GM10847 (cell line): ENCODE data around the gene ADGRV1.

Experiments used
- POLR2A ChIP-seq: IDR thresholded peaks from 2 replicates; pipeline ENCODE4 v1.6.1; 2011; ENCODE audit not compliant: insufficient read length; ENCODE audit errors: extremely low read depth

ADGRV1 gene

GRCh38 chr5:90628492-90628891 is 69.9 kb downstream of the ADGRV1 start:
- TF ChIP-seq POLR2A = no peak

DNA sequence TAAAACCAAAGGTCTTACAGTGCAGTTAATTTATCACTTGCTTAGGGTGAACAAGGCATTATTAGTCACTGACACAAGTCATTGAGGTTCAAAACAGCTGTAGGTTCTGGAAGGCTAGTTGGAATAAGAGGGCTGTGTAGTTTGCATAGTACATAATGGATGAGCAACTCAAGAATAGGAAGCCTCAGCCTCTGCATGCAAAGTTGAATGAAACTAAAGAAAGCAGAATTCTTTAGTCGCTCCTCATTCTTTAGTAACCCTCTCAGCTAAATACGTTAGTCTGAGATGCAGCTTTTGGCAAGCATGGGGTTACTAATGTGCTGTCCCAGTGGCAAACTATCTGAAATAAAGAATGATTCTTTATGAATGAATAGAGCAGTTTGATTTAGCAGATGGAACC is 74.2 kb downstream of the ADGRV1 start:
- TF ChIP-seq POLR2A = no peak

DNA sequence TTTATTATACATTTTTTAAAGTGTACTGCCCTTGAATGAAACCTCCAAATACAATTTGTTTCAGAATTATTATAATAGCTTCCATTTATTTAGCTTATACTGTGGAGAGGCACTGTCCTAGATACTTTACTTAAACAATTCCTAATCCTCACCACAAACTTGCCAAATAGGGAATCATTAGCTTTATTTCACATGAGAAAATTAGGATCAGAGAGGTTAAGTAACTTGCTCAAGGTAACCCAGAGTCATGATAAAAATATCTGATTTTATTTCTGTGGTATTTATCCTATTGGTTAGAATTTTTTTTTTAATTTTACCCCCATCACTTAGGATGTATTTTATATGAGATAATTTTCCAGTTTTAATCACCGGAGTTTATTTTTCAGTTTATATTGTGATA is 78.4 kb downstream of the ADGRV1 start:
- TF ChIP-seq POLR2A = no peak

GRCh38 chr5:90637731-90638130 is 79.1 kb downstream of the ADGRV1 start:
- TF ChIP-seq POLR2A = no peak

- TF ChIP-seq POLR2A = no peak
Observed at GRCh38 chr5:90638878-90639277, 80.3 kb downstream of the ADGRV1 start.

DNA sequence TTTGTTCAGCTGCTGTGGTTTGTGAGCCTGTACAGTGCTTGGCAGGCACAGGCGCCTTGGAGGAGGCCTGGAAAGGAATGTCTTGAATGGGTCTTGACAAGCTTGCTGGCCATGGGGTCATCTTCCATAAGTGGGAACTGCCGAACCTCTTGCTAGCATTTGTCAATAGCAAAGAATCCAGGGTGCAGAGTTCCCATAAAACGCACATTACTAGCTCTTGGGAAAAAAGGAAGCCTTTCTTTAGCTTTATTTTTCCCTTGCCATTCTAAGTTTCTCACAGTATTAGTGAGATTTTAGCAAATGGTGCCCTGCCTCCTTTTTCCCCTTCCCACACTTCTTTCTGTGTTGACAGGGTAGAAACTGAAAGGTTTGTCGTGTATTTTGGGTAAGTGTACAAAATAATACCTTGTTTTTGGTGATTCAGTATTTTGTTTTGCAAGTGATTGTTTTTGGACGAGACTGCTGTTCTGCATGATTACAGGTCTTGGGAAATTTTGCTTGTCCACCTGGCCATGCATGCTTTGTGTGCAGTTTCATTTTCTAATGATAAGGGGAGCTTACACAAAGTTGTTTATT is 82.0 kb downstream of the ADGRV1 start:
- TF ChIP-seq POLR2A = no peak

GRCh38 chr5:90641528-90641927 is 82.9 kb downstream of the ADGRV1 start:
- no peak for TF ChIP-seq POLR2A

DNA sequence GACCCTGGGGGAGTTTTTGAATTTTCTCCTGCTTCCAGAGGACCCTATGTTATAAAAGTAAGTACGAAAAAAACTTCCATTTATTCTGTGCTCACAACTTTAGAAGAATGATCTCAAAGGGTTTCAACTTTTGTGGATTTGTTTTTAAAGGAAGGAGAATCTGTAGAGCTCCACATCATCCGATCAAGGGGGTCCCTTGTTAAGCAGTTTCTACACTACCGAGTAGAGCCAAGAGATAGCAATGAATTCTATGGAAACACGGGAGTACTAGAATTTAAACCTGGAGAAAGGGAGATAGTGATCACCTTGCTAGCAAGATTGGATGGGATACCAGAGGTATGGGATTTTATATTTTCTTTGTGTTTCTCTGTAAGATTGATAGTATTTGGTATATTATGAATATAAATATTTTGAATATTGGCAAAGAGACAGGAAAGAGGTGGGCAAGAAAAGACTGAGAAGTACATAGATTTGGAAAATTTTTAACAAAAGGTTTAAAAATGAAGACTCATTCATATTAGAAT is 84.2 kb downstream of the ADGRV1 start:
- no peak for TF ChIP-seq POLR2A

- no peak for TF ChIP-seq POLR2A
Observed at GRCh38 chr5:90644132-90644531, 85.5 kb downstream of the ADGRV1 start.

DNA sequence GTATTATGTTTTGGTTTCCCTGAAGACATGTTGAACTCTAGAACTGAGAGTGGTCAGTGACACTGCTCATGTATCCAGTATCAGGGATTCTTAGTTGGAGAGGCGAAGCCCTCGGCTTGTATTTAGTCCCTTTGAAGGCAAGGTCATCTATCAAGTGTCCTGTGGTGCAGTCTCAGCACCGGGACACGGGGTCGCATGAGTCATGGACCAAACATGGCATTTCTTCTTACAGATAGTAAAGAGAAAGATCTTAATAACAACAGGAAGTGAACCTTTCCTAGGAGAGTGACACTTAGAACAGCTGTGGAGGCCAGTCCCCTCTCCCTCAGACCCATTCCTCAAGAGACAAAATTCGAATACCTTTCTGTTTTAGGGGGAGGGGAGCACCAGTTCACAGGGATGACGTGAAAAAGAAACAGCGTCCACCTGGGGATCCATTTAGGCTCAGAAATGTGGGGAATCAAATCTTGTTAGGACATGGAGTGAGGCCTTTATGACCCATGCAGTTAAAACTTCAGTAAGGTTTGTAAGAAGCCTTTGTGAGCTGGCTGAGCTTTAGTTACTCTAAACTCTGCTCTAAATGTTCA is 86.5 kb downstream of the ADGRV1 start:
- TF ChIP-seq POLR2A = no peak

DNA sequence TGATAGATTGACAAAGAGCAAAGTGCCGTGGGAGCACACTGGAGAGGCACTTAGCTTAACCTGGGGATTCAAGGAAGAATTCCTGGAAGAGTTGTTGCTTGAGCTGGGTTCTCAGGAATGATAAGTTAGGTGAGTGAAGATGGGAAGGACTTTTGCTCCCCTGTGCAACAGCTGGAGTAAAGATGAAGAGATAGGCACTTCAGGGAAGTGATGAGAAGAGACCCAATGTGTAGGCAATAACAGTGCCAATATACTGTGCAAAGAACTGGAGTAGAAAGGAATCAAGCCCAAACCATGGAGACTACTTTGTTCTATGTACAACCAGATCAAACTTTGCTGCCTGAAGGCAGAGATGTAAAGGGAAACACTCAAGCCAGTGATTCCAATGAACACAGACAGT is 92.2 kb downstream of the ADGRV1 start:
- TF ChIP-seq POLR2A = no peak

DNA sequence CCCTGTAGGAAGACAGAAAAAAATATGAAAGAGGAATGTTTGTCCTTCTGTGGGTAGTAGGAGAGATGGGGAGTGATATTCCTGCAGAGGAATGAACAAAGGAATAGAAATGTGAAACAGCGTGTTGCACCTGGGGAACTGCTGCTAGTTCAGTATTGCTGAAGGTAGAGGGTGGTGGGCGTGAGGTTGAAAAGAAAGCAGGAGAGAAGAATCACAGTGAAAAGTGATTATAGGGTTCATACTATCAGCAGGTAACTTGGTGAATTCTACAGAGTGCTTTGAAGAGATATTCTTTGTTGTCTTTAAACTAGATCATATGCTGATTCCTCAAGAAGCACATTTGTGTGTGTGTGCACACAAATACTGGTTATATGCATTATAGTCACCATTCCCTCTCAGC is 95.6 kb downstream of the ADGRV1 start:
- no peak for TF ChIP-seq POLR2A

- no peak for TF ChIP-seq POLR2A
Observed at GRCh38 chr5:90655423-90655822, 96.8 kb downstream of the ADGRV1 start.

DNA sequence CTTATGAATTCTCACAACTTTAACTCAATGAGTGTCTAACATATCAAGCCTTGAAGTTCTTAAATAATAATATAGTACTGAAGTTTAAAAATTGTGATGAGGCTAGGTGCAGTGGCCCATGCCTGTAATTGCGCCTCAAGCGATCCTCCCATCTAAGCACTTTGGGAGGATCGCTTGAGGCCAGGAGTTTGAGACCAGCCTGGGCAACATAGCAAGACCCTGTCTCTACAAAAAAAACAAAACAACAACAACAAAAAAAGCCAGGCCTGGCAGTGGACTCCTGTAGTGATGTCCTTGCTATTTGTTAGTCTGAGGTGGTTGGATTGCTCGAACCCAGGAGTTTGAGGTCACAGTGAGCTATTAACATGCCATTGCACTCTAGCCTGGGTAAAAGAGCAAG is 98.4 kb downstream of the ADGRV1 start:
- TF ChIP-seq POLR2A = no peak

DNA sequence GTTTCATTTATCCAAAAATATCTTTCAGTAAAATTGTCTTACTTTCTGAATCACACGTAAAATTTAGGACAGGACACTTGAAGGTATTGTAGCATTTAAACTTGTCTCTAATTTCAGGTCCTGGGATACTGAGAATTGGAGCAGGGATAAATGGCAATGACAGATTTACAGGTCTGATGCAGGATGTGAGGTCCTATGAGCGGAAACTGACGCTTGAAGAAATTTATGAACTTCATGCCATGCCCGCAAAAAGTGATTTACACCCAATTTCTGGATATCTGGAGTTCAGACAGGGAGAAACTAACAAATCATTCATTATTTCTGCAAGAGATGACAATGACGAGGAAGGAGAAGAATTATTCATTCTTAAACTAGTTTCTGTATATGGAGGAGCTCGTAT is 99.2 kb downstream of the ADGRV1 start:
- no peak for TF ChIP-seq POLR2A

DNA sequence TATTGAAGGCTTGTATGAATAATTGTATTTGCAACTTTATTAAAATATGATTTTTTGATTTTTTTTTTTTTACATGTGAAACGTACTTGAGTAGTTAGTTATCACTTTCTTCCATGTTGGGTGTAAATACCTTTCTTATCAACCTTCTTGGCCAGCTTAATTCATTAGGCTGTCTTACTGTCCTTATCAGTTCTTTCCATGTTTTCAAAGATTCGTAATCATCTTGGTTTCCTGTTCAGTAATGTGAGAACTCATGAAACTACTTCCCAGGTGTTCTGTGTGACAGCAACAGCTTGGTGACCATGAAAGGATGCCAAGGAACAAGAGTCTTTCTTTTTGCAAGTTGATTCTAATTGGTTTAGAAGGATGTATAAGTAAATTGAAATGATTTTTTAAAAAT is 100.0 kb downstream of the ADGRV1 start:
- TF ChIP-seq POLR2A = no peak

DNA sequence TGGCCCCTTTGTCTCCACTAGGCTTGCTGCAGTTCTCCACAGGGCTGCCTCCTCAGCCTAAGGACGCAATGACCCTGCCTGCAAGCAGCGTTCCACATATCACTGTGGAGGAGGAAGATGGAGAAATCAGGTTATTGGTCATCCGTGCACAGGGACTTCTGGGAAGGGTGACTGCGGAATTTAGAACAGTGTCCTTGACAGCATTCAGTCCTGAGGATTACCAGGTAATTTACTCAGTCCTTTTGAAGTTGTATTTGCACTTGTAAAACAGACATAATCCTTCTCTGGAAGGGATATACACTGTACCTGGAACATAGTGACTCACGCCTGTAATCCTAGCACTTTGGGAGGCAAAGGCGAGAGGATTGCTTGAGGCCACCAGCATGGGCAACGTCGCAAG is 116.6 kb downstream of the ADGRV1 start:
- TF ChIP-seq POLR2A = no peak

DNA sequence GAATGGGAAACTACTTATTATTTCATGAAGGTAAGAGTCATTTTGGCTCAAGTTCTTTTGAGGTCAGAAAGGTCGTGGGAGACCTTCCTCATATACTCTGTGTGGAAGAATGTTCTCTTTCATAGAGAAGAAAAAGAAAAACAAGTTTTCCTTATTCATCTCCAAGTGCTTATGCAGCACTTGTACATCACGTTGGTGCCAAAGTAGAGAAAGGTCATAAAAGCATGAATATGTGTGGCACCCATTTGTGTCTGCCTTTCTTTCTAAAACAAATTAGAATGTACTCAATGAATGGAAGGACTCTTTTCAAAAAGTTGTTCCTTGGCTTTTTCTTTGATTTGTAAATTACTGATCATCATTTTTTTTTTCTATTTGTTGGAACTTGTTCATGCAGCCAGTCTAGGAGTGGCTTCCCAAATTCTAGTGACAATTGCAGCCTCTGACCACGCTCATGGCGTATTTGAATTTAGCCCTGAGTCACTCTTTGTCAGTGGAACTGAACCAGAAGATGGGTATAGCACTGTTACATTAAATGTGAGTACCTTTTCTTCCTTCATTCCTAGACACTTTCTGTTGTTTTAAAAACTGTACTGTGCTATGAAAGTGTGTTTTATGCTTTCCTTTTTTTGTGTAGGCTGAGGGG is 122.4 kb downstream of the ADGRV1 start:
- TF ChIP-seq POLR2A = no peak
